IMR-90 (cell line): ENCODE data around the gene CNPY4. TPM values are rescaled to one million over a fixed set of nuclear protein-coding genes. Genes with fewer than 3 reads are reported as not detected.

Experiments
- ATAC-seq: fragments of 200-7000 bp; cut with Tn5 transposase; 2 replicates; pipeline ENCODE4 v1.9.1; 2020; ENCODE audit warnings: low read depth, mild to moderate bottlenecking, moderate library complexity
- BruUV-seq: library from RNA; stranded (reverse); fragments of 400-500 nt; replicated peaks from 2 replicates; lab custom pipeline; 2021; lab: Mats Ljungman, UMichigan
- CTCF ChIA-PET: fragments of 300-600 bp; formaldehyde crosslinking; extraction: SDS; loops from one replicate; lab custom pipeline; 2021; ENCODE audit warnings: antibody characterized with exemption; lab: Yijun Ruan, JAX
- POLR2A ChIA-PET: fragments of 300-600 bp; sonication (Branson Sonifier 250); formaldehyde crosslinking; loops from one replicate; lab custom pipeline; 2022; ENCODE audit warnings: antibody characterized with exemption; ENCODE audit not compliant: unreplicated experiment; lab: Charles Lee
- DNase-seq: peaks from one replicate; pipeline ENCODE4 v3.0.0; 2013
- H2AFZ ChIP-seq: replicated peaks from 2 replicates; pipeline ENCODE3; 2013; ENCODE audit warnings: low read length, mild to moderate bottlenecking; ENCODE audit not compliant: poor library complexity
- H2AK5ac ChIP-seq: 2 replicates; pipeline ENCODE4 v1.6.1; 2013; ENCODE audit warnings: low read depth, low read length, inconsistent platforms
- H2AK9ac ChIP-seq: replicated peaks from 2 replicates; pipeline ENCODE3; 2013; ENCODE audit warnings: mild to moderate bottlenecking, low read depth, low read length, moderate library complexity; ENCODE audit not compliant: poor library complexity
- H2BK120ac ChIP-seq: 2 replicates; pipeline ENCODE4 v1.6.1; 2013; ENCODE audit warnings: low read depth, low read length, inconsistent platforms
- H2BK15ac ChIP-seq: 3 replicates; pipeline ENCODE4 v1.6.1; 2013; ENCODE audit warnings: low read depth, low read length, inconsistent platforms
- H2BK20ac ChIP-seq: 2 replicates; pipeline ENCODE4 v1.6.1; 2013; ENCODE audit warnings: low read depth, mild to moderate bottlenecking, inconsistent platforms, low read length, moderate library complexity
- H2BK5ac ChIP-seq: 2 replicates; pipeline ENCODE4 v1.6.1; 2013; ENCODE audit warnings: mild to moderate bottlenecking, low read depth, low read length, inconsistent platforms; ENCODE audit not compliant: poor library complexity, severe bottlenecking
- H3K14ac ChIP-seq: replicated peaks from 2 replicates; pipeline ENCODE4 v1.6.1; 2013; ENCODE audit warnings: low read depth, low read length, inconsistent platforms
- H3K18ac ChIP-seq: 2 replicates; pipeline ENCODE4 v1.6.1; 2013; ENCODE audit warnings: low read depth, low read length, control low read depth
- H3K23ac ChIP-seq: 2 replicates; pipeline ENCODE4 v1.6.1; 2013; ENCODE audit warnings: low read depth, low read length, inconsistent platforms
- H3K27ac ChIP-seq: 2 replicates; pipeline ENCODE4 v1.5.1; 2013; ENCODE audit warnings: mild to moderate bottlenecking, control low read depth, low read length; ENCODE audit not compliant: insufficient read depth
- H3K27me3 ChIP-seq: 2 replicates; pipeline ENCODE4 v1.6.1; 2013; ENCODE audit warnings: low read length; ENCODE audit not compliant: control insufficient read depth, insufficient read depth
- H3K36me3 ChIP-seq: 2 replicates; pipeline ENCODE4 v1.6.1; 2013; ENCODE audit warnings: low read length, mixed read lengths; ENCODE audit not compliant: control insufficient read depth, insufficient read depth
- H3K4ac ChIP-seq: 2 replicates; pipeline ENCODE4 v1.6.1; 2013; ENCODE audit warnings: low read depth, low read length, inconsistent platforms
- H3K4me1 ChIP-seq: 2 replicates; pipeline ENCODE4 v1.6.1; 2013; ENCODE audit warnings: low read length, mixed read lengths; ENCODE audit not compliant: control insufficient read depth, insufficient read depth
- H3K4me2 ChIP-seq: 2 replicates; pipeline ENCODE4 v1.6.1; 2013; ENCODE audit warnings: low read depth, mild to moderate bottlenecking, control low read depth, low read length, moderate library complexity
- H3K4me3 ChIP-seq: 2 replicates; pipeline ENCODE4 v1.5.1; 2013; ENCODE audit warnings: low read depth, mild to moderate bottlenecking, control low read depth, low read length, moderate library complexity; ENCODE audit not compliant: insufficient read depth
- H3K56ac ChIP-seq: 2 replicates; pipeline ENCODE4 v1.6.1; 2013; ENCODE audit warnings: low read length, inconsistent platforms; ENCODE audit not compliant: insufficient read depth; ENCODE audit errors: extremely low read depth
- H3K79me1 ChIP-seq, 2 experiments: 2 replicates each; pipeline ENCODE4 v1.6.1; 2013; ENCODE audit warnings: low read length in 2 of 2, inconsistent platforms in 1 of 2, low read depth in 1 of 2
- H3K9ac ChIP-seq: 2 replicates; pipeline ENCODE4 v1.6.1; 2013; ENCODE audit warnings: low read depth, low read length, control low read depth
- H3K9me1 ChIP-seq: 2 replicates; pipeline ENCODE4 v1.6.1; 2013; ENCODE audit warnings: low read length, inconsistent platforms; ENCODE audit not compliant: insufficient read depth
- H3K9me3 ChIP-seq: 2 replicates; pipeline ENCODE4 v1.6.1; 2013; ENCODE audit warnings: low read length; ENCODE audit not compliant: control insufficient read depth, insufficient read depth
- H4K20me1 ChIP-seq: 2 replicates; pipeline ENCODE4 v1.6.1; 2013; ENCODE audit warnings: low read length, inconsistent platforms; ENCODE audit not compliant: insufficient read depth
- H4K5ac ChIP-seq: 2 replicates; pipeline ENCODE4 v1.6.1; 2013; ENCODE audit warnings: mild to moderate bottlenecking, low read depth, low read length, control low read depth
- H4K8ac ChIP-seq, 2 experiments: 2 replicates each; pipeline ENCODE4 v1.6.1; 2013; ENCODE audit warnings: low read depth in 2 of 2, low read length in 2 of 2, control low read depth in 1 of 2, inconsistent platforms in 1 of 2
- H4K91ac ChIP-seq: 2 replicates; pipeline ENCODE4 v1.6.1; 2013; ENCODE audit warnings: low read depth, low read length, inconsistent platforms; ENCODE audit not compliant: insufficient read depth
- BHLHE40 ChIP-seq: fragments of 150-350 bp; IDR thresholded peaks from 2 replicates; pipeline ENCODE4 v1.6.1; 2016; ENCODE audit warnings: mild to moderate bottlenecking, low read depth, low read length
- CEBPB ChIP-seq: IDR thresholded peaks from 2 replicates; pipeline ENCODE4 v1.6.1; 2012; ENCODE audit warnings: low read depth, low read length, improper control_type of control experiment
- CHD1 ChIP-seq: IDR thresholded peaks from 2 replicates; pipeline ENCODE4 v1.6.1; 2012; ENCODE audit warnings: low read depth, low read length, improper control_type of control experiment
- FOS ChIP-seq: fragments of 150-350 bp; IDR thresholded peaks from 2 replicates; pipeline ENCODE4 v1.6.1; 2016; ENCODE audit warnings: low read depth, low read length
- MAFK ChIP-seq: IDR thresholded peaks from 2 replicates; pipeline ENCODE4 v1.6.1; 2012; ENCODE audit warnings: low read depth, low read length, improper control_type of control experiment
- MAZ ChIP-seq: IDR thresholded peaks from 2 replicates; pipeline ENCODE4 v1.6.1; 2012; ENCODE audit warnings: low read depth, mild to moderate bottlenecking, low read length, improper control_type of control experiment, moderate library complexity, borderline replicate concordance
- MXI1 ChIP-seq: IDR thresholded peaks from 2 replicates; pipeline ENCODE4 v1.6.1; 2012; ENCODE audit warnings: low read depth, mild to moderate bottlenecking, low read length, moderate library complexity, borderline replicate concordance
- POLR2A ChIP-seq: IDR thresholded peaks from 2 replicates; pipeline ENCODE4 v1.6.1; 2012; ENCODE audit warnings: mild to moderate bottlenecking, low read depth, low read length
- RCOR1 ChIP-seq: IDR thresholded peaks from 2 replicates; pipeline ENCODE4 v1.6.1; 2012; ENCODE audit warnings: mild to moderate bottlenecking, low read length, improper control_type of control experiment; ENCODE audit not compliant: insufficient replicate concordance
- RFX5 ChIP-seq: IDR thresholded peaks from 2 replicates; pipeline ENCODE4 v1.8.0; 2012; ENCODE audit warnings: low read depth, mild to moderate bottlenecking, low read length, moderate library complexity
- SMC3 ChIP-seq: fragments of 150-350 bp; IDR thresholded peaks from 2 replicates; pipeline ENCODE4 v1.6.1; 2016; ENCODE audit warnings: low read depth, mild to moderate bottlenecking, antibody characterized with exemption, low read length, moderate library complexity
- WGBS, 2 experiments: methylation state at CpG; one replicate each; pipeline versions ENCODE4 v1.1.5 to v1.1.7; 2013; ENCODE audit warnings: missing lambda C conversion rate in 2 of 2; ENCODE audit not compliant: insufficient read length in 1 of 2; ENCODE audit errors: extremely low coverage in 2 of 2; 5-methylcytosine and 5-hydroxymethylcytosine counted together
- dilution Hi-C: fragments of 300-500 bp; cut with HindIII; formaldehyde crosslinking; loops from one replicate; pipeline ENCODE4 v1.14.3; 2018; ENCODE audit warnings: low sequenced_read_pairs; ENCODE audit not compliant: unreplicated experiment
- in situ Hi-C: fragments of 300-500 bp; cut with MboI; formaldehyde crosslinking; loops from 3 replicates; pipeline ENCODE4 v1.14.3; 2019; ENCODE audit warnings: low sequenced_read_pairs, inconsistent platforms, mixed read lengths
- intact Hi-C: fragments of 100-400 bp; cut with micrococcal nuclease; formaldehyde crosslinking; loops from 2 replicates; pipeline ENCODE4 v1.10.0; 2022
- polyA plus RNA-seq, 3 experiments: library from polyadenylated mRNA; depleted of rRNA; stranded (reverse); fragments of >200 nt; gene quantifications; 2 replicates each; pipeline ENCODE4 v1.2.3, GENCODE V29; 2012; ENCODE audit warnings: low replicate concordance in 1 of 3
- total RNA-seq: library from RNA; depleted of rRNA; stranded (reverse); fragments of >200 nt; gene quantifications from 2 replicates; pipeline ENCODE4 v1.2.3, GENCODE V29; 2012
- TF ChIP-seq, protein P1 (sequence below): fragments of 150-350 bp; IDR thresholded peaks from 2 replicates; pipeline ENCODE4 v1.6.1; 2016; ENCODE audit warnings: low read depth, mild to moderate bottlenecking, low read length, moderate library complexity, borderline replicate concordance

The CNPY4 gene
- total and polyA plus RNA-seq, 2 of the 4 experiments (the other 2 are of a cell fraction) = 13.3 to 21.9 TPM

DNA sequence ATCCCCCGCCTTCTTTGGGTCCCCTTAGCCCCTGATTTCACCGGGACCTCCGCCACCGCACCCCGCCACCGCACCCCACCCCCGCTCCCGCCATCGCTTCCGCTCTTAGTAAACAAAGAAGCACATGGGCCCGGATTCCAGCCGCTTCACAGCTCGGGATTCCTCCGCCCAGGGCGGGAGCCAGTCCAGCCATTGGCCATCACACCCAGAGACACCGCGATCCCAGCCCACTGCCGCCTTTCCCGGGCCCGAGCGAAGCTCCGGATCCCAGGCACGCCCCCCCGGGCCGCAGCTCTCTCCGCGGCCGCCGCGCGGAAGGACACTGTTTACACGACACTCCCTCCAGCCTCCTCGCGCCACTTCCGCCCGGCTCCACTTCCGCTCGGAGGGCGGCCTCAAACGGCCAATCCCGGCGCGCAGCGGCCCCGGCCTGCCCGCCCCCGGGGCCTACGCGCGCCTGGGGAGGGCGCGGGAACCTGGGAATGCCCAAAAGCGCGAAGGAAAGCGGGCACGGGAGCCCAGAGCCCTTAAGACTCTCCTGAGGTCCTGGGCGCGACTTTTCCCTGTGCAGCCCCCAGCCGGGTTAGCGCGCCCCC lies 18.9 kb upstream of the CNPY4 start (continued):
- TF ChIP-seq MAZ (peak; percentile 89), SMC3 (no peak)

DNA sequence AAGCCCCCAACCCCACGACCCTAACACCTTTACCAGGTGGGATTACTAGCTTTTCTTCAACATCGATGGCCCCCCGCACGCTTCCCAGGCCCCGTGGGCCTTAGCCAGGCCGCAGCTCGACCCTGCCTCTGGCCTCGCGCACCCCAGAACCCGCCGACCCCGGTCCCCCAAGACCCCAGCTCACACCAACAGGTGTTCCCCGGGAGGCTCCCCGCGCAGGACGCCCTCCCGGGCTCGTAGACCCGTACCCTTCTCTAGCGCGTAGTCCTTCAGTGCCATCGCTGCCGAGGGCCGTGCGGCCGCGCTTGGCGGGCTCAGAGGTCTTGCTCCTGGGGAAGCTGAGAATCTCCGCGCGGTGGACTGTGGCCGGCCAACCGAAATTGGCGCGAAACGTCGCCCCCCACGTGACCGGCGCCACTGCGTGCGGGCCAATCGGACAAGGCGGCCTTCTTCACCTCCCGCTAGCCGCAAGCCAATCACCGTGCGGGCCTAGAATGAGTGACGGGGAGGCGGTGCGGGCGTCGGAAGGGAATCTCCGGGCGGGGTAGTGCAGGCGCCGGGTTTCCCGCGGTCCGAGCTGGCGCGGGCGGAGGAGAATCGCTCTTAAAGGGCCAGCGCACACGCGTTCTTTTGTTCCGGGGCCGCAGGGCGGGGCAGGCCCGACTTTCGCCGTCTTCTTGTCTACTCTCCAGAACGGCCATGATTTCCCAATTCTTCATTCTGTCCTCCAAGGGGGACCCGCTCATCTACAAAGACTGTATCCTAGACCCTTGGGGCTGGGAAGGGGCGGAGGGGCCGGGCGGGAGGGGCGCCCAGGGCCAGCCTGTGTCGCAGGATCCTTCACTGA lies 18.2 kb upstream of the CNPY4 start, which contains the start of the genes AP4M1 and MCM7:
Gene AP4M1, plus strand, starts transcription at position 628 of the 847 bp plus-strand sequence. Its CDS starts 72 bp downstream, at position 700.
Gene MCM7, minus strand, starts transcription at position 382 of the 847 bp plus-strand sequence. Its CDS starts 103 bp downstream, at position 279.
- 0% methylated on average over 17 of the region's 80 CpGs; no CpG with 5 or more reads in 1 of the 2 experiments for WGBS, 2 experiments
- Histone ChIP-seq H4K8ac (peak within 1 kb of the TSS; percentile 67 to 96; a peak in 3 of 4 replicates), H3K14ac (peak within 1 kb of the TSS; percentile 92), H4K91ac (peak within 1 kb of the TSS; percentile 90), H3K9me1 (peaks cover 5% of the 10 kb centered on the region; the same call in 1 of the 2 replicates), H2AK5ac (peak within 1 kb of the TSS; percentile 97), H4K20me1 (peaks cover 7% of the 10 kb centered on the region; the same call in 1 of the 2 replicates), H3K4me3 (peak within 1 kb of the TSS; percentile 54), H3K23ac (peak within 1 kb of the TSS; percentile 91), H3K27me3 (no peaks in the 10 kb centered on the region), H3K9ac (peak within 1 kb of the TSS; percentile 75), H2AFZ (peak within 1 kb of the TSS; percentile 94), H3K4me2 (peak within 1 kb of the TSS; percentile 87), H2BK20ac (peak within 1 kb of the TSS; percentile 80; the same call in 1 of the 2 replicates), H4K5ac (peak within 1 kb of the TSS; percentile 27), H3K79me1 (peaks cover 28 to 57% of the 10 kb centered on the region in 2 experiments), H3K27ac (peak within 1 kb of the TSS; percentile 80), H3K4ac (peak within 1 kb of the TSS; percentile 96), H3K18ac (no peak within 1 kb of the TSS; the same call in 1 of the 2 replicates), H2AK9ac (peak within 1 kb of the TSS; percentile 98), H2BK120ac (peak within 1 kb of the TSS; percentile 88), H2BK15ac (peak within 1 kb of the TSS; percentile 81; the same call in 2 of the 3 replicates), H3K9me3 (no peaks in the 10 kb centered on the region), H3K36me3 (peaks cover 46% of the 10 kb centered on the region), H3K56ac (peak within 1 kb of the TSS; percentile 62; the same call in 1 of the 2 replicates), H3K4me1 (peaks cover 15% of the 10 kb centered on the region), H2BK5ac (peak within 1 kb of the TSS; percentile 58)
- DNase-seq (peak; percentile 99), ATAC-seq (peak; percentile 80)
- intact Hi-C loops (loop anchor here (2.0 kb wide), 1 partner anchor 18 kb away; the partner anchor contains the start of genes CNPY4 and TAF6), in situ Hi-C loops (no loop called here), dilution Hi-C loops (no loop called here)
- BruUV-seq = no TSS peak
- POLR2A ChIA-PET = interaction anchor here (0.8 to 1.7 kb wide), 2 partner anchors 14 to 20 kb away, joined by 3 to 6 read pairs; no protein-coding TSS in a partner anchor
- CTCF ChIA-PET = interaction anchor here (1.3 kb wide), 1 partner anchor 11 kb away, joined by 5 read pairs; no protein-coding TSS in a partner anchor
- TF ChIP-seq BHLHE40 (peak; percentile 27; the same call in 1 of the 2 replicates), SMC3 (no peak), RFX5 (no peak), POLR2A (peak; percentile 76), CEBPB (peak; percentile 48), MAFK (no peak), FOS (peak; percentile 35; the same call in 1 of the 2 replicates), MXI1 (peak; percentile 90), CHD1 (no peak), MAZ (peak; percentile 88), RCOR1 (no peak)
- TF ChIP-seq, protein P1, sequence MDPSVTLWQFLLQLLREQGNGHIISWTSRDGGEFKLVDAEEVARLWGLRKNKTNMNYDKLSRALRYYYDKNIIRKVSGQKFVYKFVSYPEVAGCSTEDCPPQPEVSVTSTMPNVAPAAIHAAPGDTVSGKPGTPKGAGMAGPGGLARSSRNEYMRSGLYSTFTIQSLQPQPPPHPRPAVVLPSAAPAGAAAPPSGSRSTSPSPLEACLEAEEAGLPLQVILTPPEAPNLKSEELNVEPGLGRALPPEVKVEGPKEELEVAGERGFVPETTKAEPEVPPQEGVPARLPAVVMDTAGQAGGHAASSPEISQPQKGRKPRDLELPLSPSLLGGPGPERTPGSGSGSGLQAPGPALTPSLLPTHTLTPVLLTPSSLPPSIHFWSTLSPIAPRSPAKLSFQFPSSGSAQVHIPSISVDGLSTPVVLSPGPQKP = no peak
